Upper lobe of left lung (tissue), 6 donors: ENCODE measurements around the gene UBL7. TPM values are rescaled to one million over a fixed set of nuclear protein-coding genes. Genes with fewer than 3 reads are reported as not detected.

Experiments used
- ATAC-seq, 2 donors: fragments of 200-7000 bp; cut with Tn5 transposase; one replicate each; pipeline ENCODE4 v1.9.1; 2022; ENCODE audit warnings: mild to moderate bottlenecking in 2 of 2, moderate library complexity in 2 of 2; ENCODE audit not compliant: low FRiP score in 2 of 2
- DNase-seq, 2 donors: peaks; one replicate each; pipeline ENCODE4 v3.0.0-alpha.2; 2019 to 2020
- H3K27ac ChIP-seq, 4 donors: fragments of 200-600 bp; sonication (generic); one replicate each; pipeline ENCODE4 v1.5.1; 2016 to 2019
- H3K27me3 ChIP-seq, 4 donors: fragments of 200-600 bp; sonication (generic); one replicate each; pipeline ENCODE4 v1.5.1; 2017 to 2019
- H3K36me3 ChIP-seq, 4 donors: fragments of 200-600 bp; sonication (generic); one replicate each; pipeline ENCODE4 v1.5.1; 2016 to 2019
- H3K4me1 ChIP-seq, 4 donors: fragments of 200-600 bp; sonication (generic); one replicate each; pipeline ENCODE4 v1.5.1; 2018 to 2019
- H3K4me3 ChIP-seq, 4 donors: fragments of 200-600 bp; sonication (generic); one replicate each; pipeline ENCODE4 v1.5.1; 2017 to 2019; ENCODE audit warnings: mild to moderate bottlenecking in 2 of 4, moderate library complexity in 1 of 4
- H3K9me3 ChIP-seq, 4 donors: fragments of 200-600 bp; sonication (generic); one replicate each; pipeline ENCODE4 v1.5.1; 2018 to 2019
- EP300 ChIP-seq, 4 donors: sonication (generic); formaldehyde crosslinking; IDR thresholded peaks; one replicate each; pipeline ENCODE4 v1.5.1; 2017; ENCODE audit warnings: antibody characterized with exemption in 4 of 4, control low read depth in 2 of 4
- POLR2A ChIP-seq, 4 donors: fragments of 450-650 bp; IDR thresholded peaks; one replicate each; pipeline ENCODE4 v1.5.1; 2016 to 2017; ENCODE audit warnings: antibody characterized with exemption in 4 of 4, mild to moderate bottlenecking in 2 of 4
- POLR2AphosphoS5 ChIP-seq, 2 donors: sonication (generic); formaldehyde crosslinking; IDR thresholded peaks; one replicate each; pipeline ENCODE4 v1.5.1; 2017; ENCODE audit warnings: antibody characterized with exemption in 2 of 2
- WGBS, 2 donors: methylation state at CpG; one replicate each; pipeline ENCODE4 v1.1.5; 2017 to 2018; 5-methylcytosine and 5-hydroxymethylcytosine counted together
- total RNA-seq, 6 donors: library from RNA; depleted of rRNA in 4 of 6; stranded (reverse); fragments of >200 nt in 4 of 6; gene quantifications; one replicate each; pipeline versions ENCODE4 v1.1.0 to v1.2.1, GENCODE V29; 2016 to 2021
- TF ChIP-seq, protein P1 (sequence below), 6 experiments: fragments of 450-650 bp in 4 of 6; fragments of 200-600 bp in 2 of 6; sonication (generic) in 2 of 6; IDR thresholded peaks; one replicate each; pipeline ENCODE4 v1.5.1; 2016 to 2019; ENCODE audit warnings: antibody characterized with exemption in 6 of 6
- donor health status: DM: no; HTN: no; CAD: no; lungs with moderate emphysema.
- donor health status: DM: no; HTN: yes; CAD: no; lungs with severe emphysema.

The UBL7 gene
- total RNA-seq, 6 donors from 2014 or later: 22.0 to 53.1 (median 48.6) TPM

GRCh38 chr15:74403991-74404563 is 56.9 kb downstream of the UBL7 start:
- WGBS, 2 donors: 59 to 61% methylated on average over 16 of the region's 16 CpGs
- no peaks in the 10 kb centered on the region for H3K36me3 ChIP-seq
- H3K4me1 ChIP-seq: peaks cover 2 to 15% (median 10%) of the 10 kb centered on the region in 4 donors
- peak overlapping the region in 1 of 4 donors; percentile 45 for H3K27ac ChIP-seq
- no peak for TF ChIP-seq POLR2A (IDR thresholded peaks at IDR 0.05)
- TF ChIP-seq EP300 (IDR thresholded peaks at IDR 0.05): no peak
- TF ChIP-seq, protein P1, sequence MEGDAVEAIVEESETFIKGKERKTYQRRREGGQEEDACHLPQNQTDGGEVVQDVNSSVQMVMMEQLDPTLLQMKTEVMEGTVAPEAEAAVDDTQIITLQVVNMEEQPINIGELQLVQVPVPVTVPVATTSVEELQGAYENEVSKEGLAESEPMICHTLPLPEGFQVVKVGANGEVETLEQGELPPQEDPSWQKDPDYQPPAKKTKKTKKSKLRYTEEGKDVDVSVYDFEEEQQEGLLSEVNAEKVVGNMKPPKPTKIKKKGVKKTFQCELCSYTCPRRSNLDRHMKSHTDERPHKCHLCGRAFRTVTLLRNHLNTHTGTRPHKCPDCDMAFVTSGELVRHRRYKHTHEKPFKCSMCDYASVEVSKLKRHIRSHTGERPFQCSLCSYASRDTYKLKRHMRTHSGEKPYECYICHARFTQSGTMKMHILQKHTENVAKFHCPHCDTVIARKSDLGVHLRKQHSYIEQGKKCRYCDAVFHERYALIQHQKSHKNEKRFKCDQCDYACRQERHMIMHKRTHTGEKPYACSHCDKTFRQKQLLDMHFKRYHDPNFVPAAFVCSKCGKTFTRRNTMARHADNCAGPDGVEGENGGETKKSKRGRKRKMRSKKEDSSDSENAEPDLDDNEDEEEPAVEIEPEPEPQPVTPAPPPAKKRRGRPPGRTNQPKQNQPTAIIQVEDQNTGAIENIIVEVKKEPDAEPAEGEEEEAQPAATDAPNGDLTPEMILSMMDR (IDR thresholded peaks at IDR 0.05): no peak
- no peaks in the 10 kb centered on the region for H3K27me3 ChIP-seq
- no peaks in the 10 kb centered on the region for H3K9me3 ChIP-seq
- H3K4me3 ChIP-seq: no peak overlapping the region
- no peak for ATAC-seq
- DNase-seq: no peak

- no peak for ATAC-seq
- Histone ChIP-seq H3K27me3 (no peaks in the 10 kb centered on the region), H3K36me3 (no peaks in the 10 kb centered on the region), H3K27ac (peak overlapping the region in 2 of 4 donors; percentile 15 to 45), H3K9me3 (no peaks in the 10 kb centered on the region), H3K4me1 (peaks cover 2 to 15% (median 10%) of the 10 kb centered on the region in 4 donors), H3K4me3 (no peak overlapping the region)
- DNase-seq: no peak
- WGBS, 2 donors: 87 to 96% methylated on average over 9 to 10 of the region's 10 CpGs
- TF ChIP-seq POLR2A (IDR thresholded peaks at IDR 0.05): no peak
These were observed 57.4 kb downstream of the UBL7 start for GRCh38 chr15:74403588-74403919.

- Histone ChIP-seq H3K4me1 (peaks cover 2 to 15% (median 10%) of the 10 kb centered on the region in 4 donors), H3K36me3 (no peaks in the 10 kb centered on the region), H3K27ac (peak overlapping the region in 3 of 4 donors; percentile 3 to 45 (median 15)), H3K27me3 (no peaks in the 10 kb centered on the region), H3K9me3 (no peaks in the 10 kb centered on the region), H3K4me3 (no peak overlapping the region)
- 43 to 50% methylated on average over 4 to 11 of the region's 13 CpGs for WGBS, 2 donors
- DNase-seq: peak in 1 of 2 donors; percentile 49
- no peak for TF ChIP-seq EP300 (IDR thresholded peaks at IDR 0.05)
- peak; percentile 23 to 26 for TF ChIP-seq POLR2AphosphoS5 (IDR thresholded peaks at IDR 0.05)
- TF ChIP-seq, protein P1 (IDR thresholded peaks at IDR 0.05): no peak
- peak in 1 of 2 donors; percentile 42 for ATAC-seq
These were observed 57.9 kb downstream of the UBL7 start for GRCh38 chr15:74402873-74403587.

GRCh38 chr15:74402337-74402841 is 58.6 kb downstream of the UBL7 start:
- Histone ChIP-seq H3K4me1 (peaks cover 2 to 15% (median 10%) of the 10 kb centered on the region in 4 donors), H3K4me3 (no peak overlapping the region), H3K36me3 (no peaks in the 10 kb centered on the region), H3K27me3 (no peaks in the 10 kb centered on the region), H3K9me3 (no peaks in the 10 kb centered on the region), H3K27ac (peak overlapping the region in 3 of 4 donors; percentile 3 to 45 (median 14))
- ATAC-seq: no peak
- no peak for TF ChIP-seq EP300 (IDR thresholded peaks at IDR 0.05)
- no peak for TF ChIP-seq POLR2A (IDR thresholded peaks at IDR 0.05)
- TF ChIP-seq, protein P1 (IDR thresholded peaks at IDR 0.05): no peak
- TF ChIP-seq POLR2AphosphoS5 (IDR thresholded peaks at IDR 0.05): no peak
- WGBS, 2 donors: 73 to 75% methylated on average over 3 to 5 of the region's 5 CpGs
- no peak for DNase-seq

DNA sequence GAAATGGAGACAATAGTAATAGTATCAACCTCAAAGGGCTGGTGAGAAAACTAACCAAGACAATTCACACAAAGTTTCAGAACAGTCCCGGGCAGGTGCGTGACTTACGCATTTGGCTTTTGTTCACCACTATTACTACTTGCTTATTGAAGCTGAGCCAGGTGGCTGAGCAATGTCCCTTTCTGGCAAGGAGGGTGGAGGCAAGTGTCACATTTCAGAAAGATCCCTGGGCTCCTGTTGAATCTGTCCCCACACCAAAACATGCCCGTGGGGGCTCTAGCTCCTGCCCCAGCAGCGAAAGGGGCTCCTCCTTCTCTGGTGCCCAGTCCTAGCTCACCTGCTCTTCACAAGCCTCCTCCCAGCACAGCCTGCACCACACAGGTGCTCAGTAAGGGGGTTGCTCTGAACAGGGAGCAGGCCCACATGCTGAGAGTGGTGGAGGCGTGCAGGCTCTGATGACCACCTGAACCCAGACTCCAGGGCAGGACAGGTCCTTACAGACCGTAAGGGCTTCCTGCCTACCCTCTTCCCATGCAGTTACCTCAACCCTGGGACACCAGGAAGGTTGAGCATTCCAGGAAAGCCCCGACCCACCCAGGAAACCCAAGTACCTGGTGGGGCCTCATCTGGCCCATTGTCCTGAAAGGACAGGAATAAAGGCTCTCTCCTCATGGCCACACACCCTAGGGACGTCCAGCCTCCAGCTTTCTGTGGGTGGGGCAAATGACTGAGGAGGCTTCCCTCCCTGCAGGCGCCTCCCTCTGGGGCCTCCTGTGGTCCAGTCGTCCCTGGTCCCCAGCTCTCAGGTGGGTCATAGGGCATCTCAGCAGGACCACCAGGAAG is 59.8 kb downstream of the UBL7 start:
- H3K36me3 ChIP-seq: no peaks in the 10 kb centered on the region
- no peak overlapping the region for H3K4me3 ChIP-seq
- 67 to 68% methylated on average over 8 to 11 of the region's 11 CpGs for WGBS, 2 donors
- no peak for TF ChIP-seq POLR2AphosphoS5 (IDR thresholded peaks at IDR 0.05)
- no peak for TF ChIP-seq EP300 (IDR thresholded peaks at IDR 0.05)
- TF ChIP-seq, protein P1 (IDR thresholded peaks at IDR 0.05): no peak
- no peak for TF ChIP-seq POLR2A (IDR thresholded peaks at IDR 0.05)
- peaks cover 2 to 15% (median 10%) of the 10 kb centered on the region in 4 donors for H3K4me1 ChIP-seq
- no peak for DNase-seq
- no peak for ATAC-seq
- no peaks in the 10 kb centered on the region for H3K27me3 ChIP-seq
- no peaks in the 10 kb centered on the region for H3K9me3 ChIP-seq
- no peak overlapping the region for H3K27ac ChIP-seq
